Measurements from ENCODE around the gene C11orf21. TPM values are rescaled to one million over a fixed set of nuclear protein-coding genes. Genes with fewer than 3 reads are reported as not detected.
"Not testable (repeated sequence)": the region's sequence is repeated elsewhere in the genome, so short reads cannot be mapped to it uniquely, and the experiment has no call there.

Gene C11orf21
- total RNA-seq, 4 donors from 2014 or later: 0.39 to 2.4 (median 1.1) TPM

DNA sequence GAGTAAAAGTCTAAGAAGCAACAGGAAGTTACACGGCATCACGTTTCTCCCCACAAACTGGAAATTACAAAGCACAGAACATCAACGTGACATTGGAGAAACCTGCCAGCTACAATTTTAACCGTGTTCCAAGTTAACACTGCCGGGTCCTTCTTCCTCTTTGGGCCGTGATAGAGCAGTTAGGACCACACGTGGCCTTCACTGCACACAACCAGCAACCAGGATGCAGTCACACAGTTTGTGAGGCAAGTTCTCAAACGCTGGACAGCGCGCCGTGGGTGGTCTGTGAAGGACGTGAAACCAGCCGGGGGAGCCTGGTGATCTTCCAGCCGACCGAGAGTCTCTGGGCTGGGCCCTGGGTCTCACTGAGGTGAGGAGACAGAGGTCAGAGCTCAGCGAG, 14.6 kb downstream of the C11orf21 start:
- Histone ChIP-seq H3K4me3 (no peak overlapping the region), H3K9me3 (peaks cover 0 to 10% (median 0%) of the 10 kb centered on the region in 4 donors), H3K27ac (peak overlapping the region in 1 of 4 donors; percentile 65), H3K36me3 (no peaks in the 10 kb centered on the region), H3K4me1 (peaks cover 0 to 7% (median 0%) of the 10 kb centered on the region in 4 donors), H3K27me3 (peaks cover 0 to 4% of the 10 kb centered on the region in 2 donors)
- TF ChIP-seq CTCF (IDR thresholded peaks at IDR 0.05) (no peak), EP300 (IDR thresholded peaks at IDR 0.05) (peak in 1 of 2 donors; percentile 10)
- 31 to 33% methylated on average over 16 of the region's 16 CpGs for WGBS, 2 donors
- DNase-seq (ENCODE audit: low spot score in 2 of 2): peak in 1 of 2 donors; percentile 39

GRCh38 chr11:2286350-2286749, 15.4 kb downstream of the C11orf21 start:
- H3K4me3 ChIP-seq, H3K27me3 ChIP-seq, H3K4me1 ChIP-seq, H3K9me3 ChIP-seq, H3K36me3 ChIP-seq, H3K27ac ChIP-seq: not testable (repeated sequence)
- 93 to 95% methylated on average over 10 to 12 of the region's 13 CpGs for WGBS, 2 donors
- DNase-seq (ENCODE audit: low spot score in 2 of 2): peak in 1 of 2 donors; percentile 3

- H3K36me3 ChIP-seq: no peaks in the 10 kb centered on the region
- no peak overlapping the region for H3K4me3 ChIP-seq
- 70 to 88% methylated on average over 2 of the region's 2 CpGs for WGBS, 2 donors
- peaks cover 0 to 15% (median 0%) of the 10 kb centered on the region in 4 donors for H3K9me3 ChIP-seq
- no peak overlapping the region for H3K27ac ChIP-seq
- H3K27me3 ChIP-seq: no peaks in the 10 kb centered on the region
- H3K4me1 ChIP-seq: peaks cover 0 to 10% (median 0%) of the 10 kb centered on the region in 4 donors
- no peak for DNase-seq (ENCODE audit: low spot score in 2 of 2)
- TF ChIP-seq CTCF (IDR thresholded peaks at IDR 0.05) (no peak), POLR2A (IDR thresholded peaks at IDR 0.05) (no peak), EP300 (IDR thresholded peaks at IDR 0.05) (no peak)
These were observed 21.5 kb downstream of the C11orf21 start for GRCh38 chr11:2280208-2280607.

DNA sequence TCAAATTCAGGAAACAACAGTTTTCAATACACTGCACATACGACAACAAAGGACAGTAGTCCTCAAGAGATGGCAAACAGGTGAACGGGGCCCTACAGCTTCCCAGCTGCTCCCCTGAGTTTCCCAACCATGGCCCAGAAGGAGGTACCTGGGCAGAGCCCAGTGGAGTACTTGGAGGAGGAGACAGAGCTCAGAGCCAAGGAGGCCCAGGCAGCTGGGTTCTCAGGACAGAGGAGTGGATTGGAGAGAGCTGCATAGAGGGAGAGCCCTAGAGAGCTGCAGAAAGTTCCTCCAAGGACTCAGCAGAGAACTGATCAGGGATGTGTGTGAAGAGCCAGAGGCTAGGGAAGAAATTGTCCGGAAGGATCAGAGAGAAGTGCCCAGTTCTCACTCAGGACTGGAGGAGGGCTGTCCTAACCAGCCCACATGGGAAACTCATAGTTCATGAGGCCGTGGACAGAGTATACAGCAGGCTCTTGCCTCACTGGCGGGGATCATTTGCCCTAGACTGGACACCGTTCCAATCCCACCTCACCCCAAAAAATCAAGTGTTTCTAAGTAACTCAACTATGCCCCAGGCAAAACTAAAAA, 23.7 kb downstream of the C11orf21 start:
- 61 to 67% methylated on average over 6 of the region's 6 CpGs for WGBS, 2 donors
- peaks cover 0 to 10% (median 0%) of the 10 kb centered on the region in 4 donors for H3K4me1 ChIP-seq
- no peaks in the 10 kb centered on the region for H3K27me3 ChIP-seq
- H3K9me3 ChIP-seq: peaks cover 0 to 11% (median 0%) of the 10 kb centered on the region in 4 donors
- TF ChIP-seq EP300 (IDR thresholded peaks at IDR 0.05): no peak
- TF ChIP-seq CTCF (IDR thresholded peaks at IDR 0.05): no peak
- TF ChIP-seq POLR2A (IDR thresholded peaks at IDR 0.05): no peak
- peak overlapping the region in 2 of 4 donors; percentile 14 to 30 for H3K27ac ChIP-seq
- no peak overlapping the region for H3K4me3 ChIP-seq
- no peak for DNase-seq (ENCODE audit: low spot score in 2 of 2)
- no peaks in the 10 kb centered on the region for H3K36me3 ChIP-seq

DNA sequence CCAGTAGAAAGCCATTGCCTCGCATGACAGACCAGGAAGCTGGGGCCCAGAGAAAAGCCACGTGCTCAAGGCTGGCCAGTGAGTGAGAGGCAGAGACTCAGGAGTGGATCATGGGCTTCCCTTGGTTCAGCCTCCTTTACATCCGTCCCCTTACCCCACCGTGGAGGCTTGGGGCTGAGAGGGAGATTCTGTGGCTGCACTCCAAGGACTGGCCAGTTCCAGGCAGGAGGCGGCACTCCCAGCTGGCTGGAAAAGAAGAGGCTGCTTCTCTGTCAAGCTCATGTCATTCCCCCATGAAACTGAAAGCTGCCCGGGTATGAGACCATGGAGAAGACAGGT, 24.7 kb downstream of the C11orf21 start:
- H3K4me3 ChIP-seq: no peak overlapping the region
- H3K9me3 ChIP-seq: peaks cover 0 to 5% (median 0%) of the 10 kb centered on the region in 4 donors
- H3K27ac ChIP-seq: peak overlapping the region in 2 of 4 donors; percentile 3 to 30
- no peak for TF ChIP-seq EP300 (IDR thresholded peaks at IDR 0.05)
- no peak for TF ChIP-seq CTCF (IDR thresholded peaks at IDR 0.05)
- TF ChIP-seq POLR2A (IDR thresholded peaks at IDR 0.05): no peak
- no peaks in the 10 kb centered on the region for H3K36me3 ChIP-seq
- DNase-seq (ENCODE audit: low spot score in 2 of 2): no peak
- peaks cover 0 to 10% (median 0%) of the 10 kb centered on the region in 4 donors for H3K4me1 ChIP-seq
- WGBS, 2 donors: 43 to 52% methylated on average over 6 of the region's 6 CpGs
- H3K27me3 ChIP-seq: peaks cover 0 to 2% of the 10 kb centered on the region in 2 donors
